K562 (cell line): ENCODE data around the gene EIF2S2. TPM values are rescaled to one million over a fixed set of nuclear protein-coding genes. Genes with fewer than 3 reads are reported as not detected.

Experiments
- ATAC-seq: fragments of 200-7000 bp; cut with Tn5 transposase; 3 replicates; pipeline ENCODE4 v1.9.1; 2020; ENCODE audit warnings: moderate library complexity
- BruUV-seq: library from RNA; stranded (reverse); fragments of 400-500 nt; replicated peaks from 2 replicates; lab custom pipeline; 2021; lab: Mats Ljungman, UMichigan
- CTCF ChIA-PET: fragments of 300-600 bp; formaldehyde crosslinking; extraction: SDS; loops from one replicate; lab custom pipeline; 2021; ENCODE audit warnings: low intra/inter-chr PET ratio; lab: Yijun Ruan, JAX
- POLR2A ChIA-PET: fragments of 300-600, 350-650 bp; sonication (Branson Sonifier 250); formaldehyde crosslinking; extraction: SDS; loops from one replicate; lab custom pipeline; 2021; ENCODE audit warnings: antibody characterized with exemption, inconsistent platforms; lab: Yijun Ruan, JAX
- DNase-seq, 4 experiments: peaks; one replicate each; pipeline versions ENCODE4 v3.0.0 to v3.0.0-alpha.2; 2011 to 2018; ENCODE audit warnings: low spot score in 3 of 4, mixed read lengths in 3 of 4; ENCODE audit errors: extremely low read depth in 1 of 4
- FAIRE-seq: peaks from 2 replicates; lab custom pipeline; 2011; peaks lifted over from hg19 to GRCh38; lab: Jason Lieb, UNC
- H2AFZ ChIP-seq: 2 replicates; pipeline ENCODE4 v1.6.0; 2011; ENCODE audit warnings: low read depth, low read length, control low read depth, inconsistent platforms
- H3K27ac ChIP-seq: fragments of 200-600 bp; 3 replicates; pipeline ENCODE4 v1.8.0; 2011; ENCODE audit warnings: low read depth, mild to moderate bottlenecking, control low read depth, inconsistent platforms, low read length, moderate library complexity, mixed read lengths; ENCODE audit errors: extremely low read depth
- H3K27me3 ChIP-seq, 2 experiments: fragments of 300-600 bp in 1 of 2; 2 replicates in 1 of 2; 3 replicates in 1 of 2; pipeline versions ENCODE4 v1.6.0 to v1.8.0; 2011; ENCODE audit warnings: inconsistent platforms in 2 of 2, low read length in 2 of 2, mild to moderate bottlenecking in 1 of 2, mixed read lengths in 1 of 2, moderate library complexity in 1 of 2; ENCODE audit not compliant: control insufficient read depth in 2 of 2, insufficient read depth in 2 of 2
- H3K36me3 ChIP-seq: fragments of 300-600 bp; 3 replicates; pipeline ENCODE4 v1.8.0; 2011; ENCODE audit warnings: mild to moderate bottlenecking, low read length, inconsistent platforms; ENCODE audit not compliant: control insufficient read depth, insufficient read depth
- H3K4me1 ChIP-seq, 2 experiments: fragments of 200-600 bp in 1 of 2; replicated peaks in 1 of 2; 2 replicates in 1 of 2; 3 replicates in 1 of 2; pipeline versions ENCODE4 v1.5.1 to v1.8.0; 2011; ENCODE audit warnings: inconsistent platforms in 2 of 2, low read length in 2 of 2, mild to moderate bottlenecking in 1 of 2, mixed read lengths in 1 of 2, moderate library complexity in 1 of 2; ENCODE audit not compliant: control insufficient read depth in 2 of 2, insufficient read depth in 2 of 2
- H3K4me2 ChIP-seq: 2 replicates; pipeline ENCODE4 v1.6.1; 2011; ENCODE audit warnings: low read length, control low read depth, inconsistent platforms, mixed read lengths; ENCODE audit not compliant: insufficient read depth
- H3K4me3 ChIP-seq: fragments of 200-600 bp; sonication (generic), shearing (Covaris generic); 2 replicates; pipeline ENCODE4 v1.5.1; 2016; ENCODE audit warnings: control low read depth, inconsistent platforms
- H3K79me2 ChIP-seq: fragments of 200-600 bp; 3 replicates; pipeline ENCODE4 v1.8.0; 2011; ENCODE audit warnings: low read length, inconsistent platforms; ENCODE audit not compliant: control insufficient read depth, insufficient read depth
- H3K9ac ChIP-seq, 2 experiments: 2 replicates each; pipeline versions ENCODE4 v1.6.0 to v1.6.1; 2011; ENCODE audit warnings: low read depth in 2 of 2, low read length in 2 of 2, control low read depth in 1 of 2, inconsistent platforms in 1 of 2, mild to moderate bottlenecking in 1 of 2, mixed read lengths in 1 of 2; ENCODE audit not compliant: insufficient read depth in 1 of 2
- H3K9me1 ChIP-seq: one replicate; pipeline ENCODE4 v1.6.0; 2011; ENCODE audit warnings: inconsistent platforms, mild to moderate bottlenecking, low read length, moderate library complexity; ENCODE audit not compliant: control insufficient read depth, insufficient read depth
- H3K9me3 ChIP-seq: replicated peaks from 2 replicates; pipeline ENCODE4 v1.5.1; 2011; ENCODE audit warnings: low read depth, low read length, inconsistent platforms; ENCODE audit not compliant: control insufficient read depth, insufficient read depth
- H4K20me1 ChIP-seq: replicated peaks from 2 replicates; pipeline ENCODE4 v1.6.1; 2011; ENCODE audit warnings: low read length, inconsistent platforms, mixed read lengths; ENCODE audit not compliant: control insufficient read depth, insufficient read depth
- BRD4 ChIP-seq: fragments of 200-600 bp; sonication (generic); IDR thresholded peaks from 2 replicates; pipeline ENCODE4 v1.6.1; 2017; ENCODE audit warnings: inconsistent platforms
- BRD9 ChIP-seq: fragments of 450-650 bp; IDR thresholded peaks from 2 replicates; pipeline ENCODE4 v1.6.1; 2018; ENCODE audit warnings: low read depth; ENCODE audit not compliant: partially characterized antibody
- CBFA2T2 ChIP-seq: fragments of 450-650 bp; conservative IDR thresholded peaks from 2 replicates; pipeline ENCODE4 v1.6.1; 2017; ENCODE audit warnings: mild to moderate bottlenecking
- DIDO1 ChIP-seq: fragments of 450-650 bp; IDR thresholded peaks from 2 replicates; pipeline ENCODE4 v1.6.1; 2016; ENCODE audit warnings: low read depth, missing biosample characterization, missing genetic modification characterization
- ETV5 ChIP-seq: sonication (generic); formaldehyde crosslinking; IDR thresholded peaks from 2 replicates; pipeline ENCODE4 v1.4.0; 2020; ENCODE audit warnings: low read depth, mild to moderate bottlenecking, missing genetic modification reagents
- PRMT5 ChIP-seq: sonication (generic); formaldehyde crosslinking; IDR thresholded peaks from 2 replicates; pipeline ENCODE4 v1.5.0; 2020; ENCODE audit warnings: missing genetic modification reagents
- RBM25 ChIP-seq: fragments of 200-400 bp; formaldehyde crosslinking; IDR thresholded peaks from 2 replicates; pipeline ENCODE4 v1.6.1; 2018; ENCODE audit warnings: low read length, low read depth, moderate library complexity; ENCODE audit not compliant: severe bottlenecking
- ZNF140 ChIP-seq: fragments of 250-450 bp; sonication (Bioruptor Pico); IDR thresholded peaks from 2 replicates; pipeline ENCODE4 v1.8.0; 2021; ENCODE audit warnings: moderate library complexity, mild to moderate bottlenecking, inconsistent platforms
- ZNF507 ChIP-seq: conservative IDR thresholded peaks from 2 replicates; pipeline ENCODE4 v1.6.1; 2017; ENCODE audit warnings: missing genetic modification characterization, missing compliant biosample characterization
- ZNF699 ChIP-seq: fragments of 250-450 bp; sonication (Bioruptor Pico); IDR thresholded peaks from 2 replicates; pipeline ENCODE4 v1.8.0; 2021; ENCODE audit warnings: mild to moderate bottlenecking, moderate library complexity; ENCODE audit not compliant: insufficient replicate concordance
- ZSCAN32 ChIP-seq: fragments of 450-650 bp; formaldehyde crosslinking; IDR thresholded peaks from 2 replicates; pipeline ENCODE4 v1.4.0; 2020; ENCODE audit warnings: mild to moderate bottlenecking, moderate library complexity
- WGBS: fragments of 100-300 bp; shearing (Covaris generic); methylation state at CpG from one replicate; pipeline ENCODE4 v1.1.6; 2016; ENCODE audit warnings: low coverage, mixed read lengths; ENCODE audit not compliant: insufficient coverage; ENCODE audit errors: missing lambda C conversion rate; 5-methylcytosine and 5-hydroxymethylcytosine counted together
- in situ Hi-C: fragments of 300-500 bp; cut with MboI; formaldehyde crosslinking; loops from 4 replicates; pipeline ENCODE4 v1.15.0; 2018; ENCODE audit warnings: inconsistent platforms, mixed read lengths
- intact Hi-C: fragments of 100-400 bp; cut with micrococcal nuclease; formaldehyde crosslinking; loops from 2 replicates; pipeline ENCODE4 v1.14.2; 2022
- polyA plus RNA-seq, 8 experiments: library from polyadenylated mRNA; depleted of rRNA in 4 of 8; stranded (reverse) in 5 of 8; unstranded in 3 of 8; fragments of >200 nt; fragmentation: Nextera tagmentation in 2 of 8; fragmentation: Illumina TruSeq in 1 of 8; extraction: Ambion mirVana in 2 of 8; extraction: Trizol in 1 of 8; gene quantifications; 2 replicates each; pipeline versions ENCODE4 v1.2.1 to v1.2.3, GENCODE V29; 2011 to 2014; ENCODE audit warnings: inconsistent platforms in 1 of 8, missing spikeins in 1 of 8
- total RNA-seq, 7 experiments: library from RNA; depleted of rRNA in 6 of 7; stranded (reverse); fragments of >200 nt in 6 of 7; fragmentation: Illumina TruSeq in 2 of 7; extraction: Trizol in 2 of 7; gene quantifications; 2 replicates each; pipeline versions ENCODE4 v1.2.1 to v1.2.3, GENCODE V29; 2011 to 2021; ENCODE audit warnings: low replicate concordance in 1 of 7
- TF ChIP-seq, protein P1 (sequence below), 2 experiments: fragments of 450-650 bp in 1 of 2; IDR thresholded peaks; 2 replicates each; pipeline ENCODE4 v1.6.1; 2011 to 2017; ENCODE audit warnings: low read depth in 2 of 2, antibody characterized with exemption in 1 of 2, borderline replicate concordance in 1 of 2, low read length in 1 of 2, mild to moderate bottlenecking in 1 of 2, mixed read lengths in 1 of 2; ENCODE audit not compliant: control insufficient read depth in 1 of 2

Gene EIF2S2
- total and polyA plus RNA-seq, 9 of the 15 experiments (the other 6 are each of a cell fraction or from before 2014, with no cell fraction given), result 79.7 to 220 (median 154) TPM

- POLR2A ChIA-PET, result interaction anchor here (0.7 kb wide), 1 partner anchor 9 kb away, joined by 3 read pairs; no protein-coding TSS in a partner anchor
- H3K79me2 ChIP-seq, result no peaks in the 10 kb centered on the region
- no peak overlapping the region for H3K27ac ChIP-seq
- no peaks in the 10 kb centered on the region for H3K27me3 ChIP-seq
- no peak for FAIRE-seq
- no peak overlapping the region for H3K4me3 ChIP-seq
- DNase-seq, result no peak
- H4K20me1 ChIP-seq, result no peaks in the 10 kb centered on the region
- no peak overlapping the region for H3K4me2 ChIP-seq
- H2AFZ ChIP-seq, result no peak overlapping the region
- peaks cover 4 to 16% of the 10 kb centered on the region in 2 experiments; a peak in 4 of 5 replicates for H3K4me1 ChIP-seq
- intact Hi-C loops, result no loop called here
- no peaks in the 10 kb centered on the region for H3K36me3 ChIP-seq
- TF ChIP-seq ETV5 (CRISPR knock-in tag) (no peak), CBFA2T2 (no peak), ZSCAN32 (CRISPR knock-in tag) (no peak), RBM25 (peak; percentile 4)
- TF ChIP-seq, all 486 proteins: peak for 1
- H3K9me3 ChIP-seq, result no peaks in the 10 kb centered on the region
- H3K9me1 ChIP-seq, result no peaks in the 10 kb centered on the region
- in situ Hi-C loops, result no loop called here
- no peak for ATAC-seq
- no peak overlapping the region for H3K9ac ChIP-seq
- CTCF ChIA-PET, result no interaction called here
- BruUV-seq, result no TSS peak
These were observed 11.3 kb upstream of the EIF2S2 start for GRCh38 chr20:34123309-34123708.

GRCh38 chr20:34122274-34122980 lies 10.4 kb upstream of the EIF2S2 start:
- H3K36me3 ChIP-seq, result no peaks in the 10 kb centered on the region
- POLR2A ChIA-PET, result interaction anchor here (0.7 to 3.0 kb wide), 2 partner anchors 8 to 10 kb away, joined by 3 to 15 read pairs; partner anchors contain the start of gene EIF2S2
- in situ Hi-C loops (no loop called here), intact Hi-C loops (no loop called here)
- CTCF ChIA-PET, result no interaction called here
- no peaks in the 10 kb centered on the region for H4K20me1 ChIP-seq
- BruUV-seq, result no TSS peak
- 69% methylated on average over 38 of the region's 43 CpGs for WGBS
- DNase-seq (no peak), ATAC-seq (no peak), FAIRE-seq (no peak)
- no peak overlapping the region for H2AFZ ChIP-seq
- H3K27me3 ChIP-seq, result no peaks in the 10 kb centered on the region
- H3K9me3 ChIP-seq, result no peaks in the 10 kb centered on the region
- no peak overlapping the region for H3K27ac ChIP-seq
- H3K79me2 ChIP-seq, result no peaks in the 10 kb centered on the region
- peaks cover 0 to 8% of the 10 kb centered on the region in 2 experiments; a peak in 3 of 5 replicates for H3K4me1 ChIP-seq
- H3K9ac ChIP-seq, result no peak overlapping the region
- no peak overlapping the region for H3K4me2 ChIP-seq
- H3K9me1 ChIP-seq, result no peaks in the 10 kb centered on the region
- no peak overlapping the region for H3K4me3 ChIP-seq
- TF ChIP-seq ZNF699 (CRISPR knock-in tag) (no peak), ZNF507 (tag) (no peak), BRD4 (no peak), BRD9 (no peak), ZNF140 (CRISPR knock-in tag) (no peak), PRMT5 (CRISPR knock-in tag) (no peak), DIDO1 (no peak)
- TF ChIP-seq, protein P1, sequence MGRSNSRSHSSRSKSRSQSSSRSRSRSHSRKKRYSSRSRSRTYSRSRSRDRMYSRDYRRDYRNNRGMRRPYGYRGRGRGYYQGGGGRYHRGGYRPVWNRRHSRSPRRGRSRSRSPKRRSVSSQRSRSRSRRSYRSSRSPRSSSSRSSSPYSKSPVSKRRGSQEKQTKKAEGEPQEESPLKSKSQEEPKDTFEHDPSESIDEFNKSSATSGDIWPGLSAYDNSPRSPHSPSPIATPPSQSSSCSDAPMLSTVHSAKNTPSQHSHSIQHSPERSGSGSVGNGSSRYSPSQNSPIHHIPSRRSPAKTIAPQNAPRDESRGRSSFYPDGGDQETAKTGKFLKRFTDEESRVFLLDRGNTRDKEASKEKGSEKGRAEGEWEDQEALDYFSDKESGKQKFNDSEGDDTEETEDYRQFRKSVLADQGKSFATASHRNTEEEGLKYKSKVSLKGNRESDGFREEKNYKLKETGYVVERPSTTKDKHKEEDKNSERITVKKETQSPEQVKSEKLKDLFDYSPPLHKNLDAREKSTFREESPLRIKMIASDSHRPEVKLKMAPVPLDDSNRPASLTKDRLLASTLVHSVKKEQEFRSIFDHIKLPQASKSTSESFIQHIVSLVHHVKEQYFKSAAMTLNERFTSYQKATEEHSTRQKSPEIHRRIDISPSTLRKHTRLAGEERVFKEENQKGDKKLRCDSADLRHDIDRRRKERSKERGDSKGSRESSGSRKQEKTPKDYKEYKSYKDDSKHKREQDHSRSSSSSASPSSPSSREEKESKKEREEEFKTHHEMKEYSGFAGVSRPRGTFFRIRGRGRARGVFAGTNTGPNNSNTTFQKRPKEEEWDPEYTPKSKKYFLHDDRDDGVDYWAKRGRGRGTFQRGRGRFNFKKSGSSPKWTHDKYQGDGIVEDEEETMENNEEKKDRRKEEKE (IDR thresholded peaks at IDR 0.05; ENCODE audit: borderline replicate concordance in 1 of 2, control insufficient read depth in 1 of 2, low read depth in 2 of 2, low read length in 1 of 2), result no peak
